DMS79 treated with DMSO at 0.1 percent for 48 hours (cell line): Measurements from ENCODE around the gene MIS18A.

Experiments used
- DNase-seq: peaks from one replicate; lab custom pipeline; 2025; lab: John Stamatoyannopoulos, UW

Gene MIS18A

DNA sequence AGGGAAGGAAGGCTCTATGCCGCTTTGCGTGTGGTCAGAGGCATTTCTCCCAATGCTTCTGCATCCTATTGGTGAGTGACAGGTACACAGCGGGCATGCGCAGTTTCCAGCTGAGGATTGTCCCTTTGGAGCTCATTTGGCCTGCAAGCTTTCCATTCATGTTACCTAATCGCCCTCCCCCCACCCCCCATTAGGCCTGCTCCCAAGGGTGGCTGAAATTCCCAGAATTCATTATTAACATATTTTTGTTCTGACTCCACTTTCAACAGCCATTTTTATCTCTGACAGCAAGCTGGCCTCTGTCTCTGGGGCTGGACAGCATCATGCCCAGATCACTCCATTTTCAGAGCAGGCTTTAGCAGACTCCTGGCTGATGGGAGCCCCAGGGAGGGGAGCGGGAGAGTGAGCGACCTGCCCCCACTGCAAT, 25.6 kb downstream of the MIS18A start:
- no peak for DNase-seq

DNA sequence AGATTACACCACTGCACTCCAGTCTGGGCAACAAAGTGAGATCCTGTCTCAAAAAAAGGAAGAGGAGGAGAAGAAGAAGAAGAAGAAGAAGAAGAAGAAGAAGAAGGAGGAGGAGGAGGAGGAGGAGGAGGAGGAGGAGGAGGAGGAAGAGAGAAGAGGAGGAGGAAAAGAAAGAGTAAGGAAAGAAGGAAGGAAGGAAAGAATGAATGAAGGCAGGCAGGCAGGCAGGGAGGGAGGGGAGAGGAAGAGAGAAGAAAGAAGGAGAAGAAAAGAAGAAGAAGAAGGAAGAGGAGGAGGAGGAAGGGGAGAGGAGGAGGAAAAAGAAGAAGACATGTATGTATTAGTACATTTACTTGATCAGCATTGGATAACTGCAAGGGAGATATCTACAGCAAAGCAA, 26.7 kb downstream of the MIS18A start:
- DNase-seq = no peak

DNA sequence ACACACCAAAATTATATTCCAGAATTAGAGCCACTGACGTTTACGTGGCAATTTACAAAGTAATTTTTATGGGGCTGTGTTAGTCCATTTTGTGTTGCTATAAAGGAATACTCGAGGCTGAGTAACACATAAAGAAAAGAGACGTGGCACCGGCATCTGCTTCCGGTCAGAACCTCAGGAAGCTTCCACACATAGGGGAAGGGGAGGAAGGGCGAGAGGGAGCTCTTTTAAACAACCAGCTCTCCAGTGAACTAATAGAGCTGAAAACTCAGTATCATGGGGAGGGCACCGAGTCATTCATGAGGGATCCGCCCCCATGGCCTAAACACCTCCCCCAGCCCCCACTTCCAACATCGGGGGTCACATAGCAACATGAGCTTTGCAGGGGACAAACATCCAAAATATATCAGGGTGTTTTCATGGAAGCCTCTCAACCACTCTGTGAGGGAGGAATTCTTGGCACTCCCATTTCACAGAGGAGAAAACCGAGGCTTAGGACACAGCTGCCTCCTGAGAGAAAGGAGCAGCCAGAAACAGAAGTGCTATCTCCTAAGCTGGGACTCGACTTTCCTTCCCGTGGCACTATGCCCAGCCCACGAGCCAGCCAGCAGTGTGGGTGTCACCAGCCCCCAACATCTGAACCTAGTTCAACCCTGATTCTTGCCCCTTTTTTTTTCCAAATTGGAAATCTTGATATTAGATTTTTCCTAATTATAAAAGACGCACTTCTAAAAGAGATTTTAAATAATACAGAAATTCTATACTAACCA, 29.2 kb downstream of the MIS18A start:
- DNase-seq = no peak

- no peak for DNase-seq
These were observed 30.0 kb downstream of the MIS18A start for GRCh38 chr21:32248571-32249461.

DNA sequence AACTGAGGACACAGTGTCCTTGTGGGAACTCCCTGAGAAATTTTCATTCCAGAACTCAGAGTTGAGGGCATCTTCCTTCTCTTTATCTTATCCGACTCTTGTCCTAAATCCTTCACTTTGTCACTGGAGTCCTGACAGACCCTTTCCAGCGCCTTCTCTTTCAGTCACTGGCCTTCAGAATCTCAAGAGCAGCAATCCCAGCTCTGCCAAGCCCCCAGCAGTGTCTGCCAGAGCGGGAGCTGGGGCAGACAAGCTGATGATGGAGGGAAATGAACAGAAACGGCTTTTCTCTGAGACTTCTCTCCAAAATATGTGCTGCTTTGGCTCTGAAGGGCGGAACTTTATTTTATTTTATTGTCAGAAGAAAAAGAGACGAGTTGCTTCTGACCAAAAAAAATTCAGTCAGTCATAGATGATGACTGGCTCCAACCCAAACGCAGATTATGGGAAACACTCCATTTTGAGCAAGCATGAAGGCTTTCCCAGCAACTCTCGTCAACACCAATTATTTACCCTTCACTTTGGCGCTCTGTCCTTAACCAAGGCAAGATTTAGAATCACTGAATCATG, 32.2 kb downstream of the MIS18A start:
- no peak for DNase-seq

- DNase-seq = no peak
These were observed 32.9 kb downstream of the MIS18A start for GRCh38 chr21:32245971-32246370.

GRCh38 chr21:32240851-32241687, 37.8 kb downstream of the MIS18A start:
- no peak for DNase-seq

GRCh38 chr21:32239551-32239950, 39.3 kb downstream of the MIS18A start:
- no peak for DNase-seq

- DNase-seq = no peak
These were observed 40.8 kb downstream of the MIS18A start for GRCh38 chr21:32238063-32238462.

- DNase-seq = no peak
These were observed 41.8 kb downstream of the MIS18A start for GRCh38 chr21:32237021-32237420.

DNA sequence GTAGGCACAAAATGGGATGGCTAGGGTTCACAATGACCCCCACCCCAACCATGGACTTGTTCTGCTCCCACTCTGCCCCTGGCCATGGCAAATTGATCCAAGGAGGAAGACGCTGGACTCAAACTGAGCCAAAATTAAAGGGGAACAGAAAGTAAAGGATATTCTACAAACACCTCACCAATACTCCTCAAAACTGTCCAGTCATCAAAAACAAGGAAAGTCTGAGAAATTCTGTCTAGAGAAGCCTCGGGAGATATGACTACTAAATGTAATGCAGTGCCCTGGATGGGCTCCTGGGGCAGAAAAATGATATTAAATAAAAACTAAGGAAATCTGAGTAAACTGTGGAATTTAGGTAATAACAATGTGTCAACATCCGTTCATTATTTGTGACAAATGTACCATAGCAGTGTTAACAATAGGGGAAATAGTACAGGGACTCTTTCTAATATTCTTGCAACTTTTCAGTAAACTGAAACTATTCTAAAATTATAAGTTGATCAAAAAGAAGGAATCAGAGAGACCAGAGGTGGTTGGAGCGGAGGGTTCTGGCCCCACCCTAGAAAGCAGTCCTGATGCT, 45.0 kb downstream of the MIS18A start:
- DNase-seq = no peak

DNA sequence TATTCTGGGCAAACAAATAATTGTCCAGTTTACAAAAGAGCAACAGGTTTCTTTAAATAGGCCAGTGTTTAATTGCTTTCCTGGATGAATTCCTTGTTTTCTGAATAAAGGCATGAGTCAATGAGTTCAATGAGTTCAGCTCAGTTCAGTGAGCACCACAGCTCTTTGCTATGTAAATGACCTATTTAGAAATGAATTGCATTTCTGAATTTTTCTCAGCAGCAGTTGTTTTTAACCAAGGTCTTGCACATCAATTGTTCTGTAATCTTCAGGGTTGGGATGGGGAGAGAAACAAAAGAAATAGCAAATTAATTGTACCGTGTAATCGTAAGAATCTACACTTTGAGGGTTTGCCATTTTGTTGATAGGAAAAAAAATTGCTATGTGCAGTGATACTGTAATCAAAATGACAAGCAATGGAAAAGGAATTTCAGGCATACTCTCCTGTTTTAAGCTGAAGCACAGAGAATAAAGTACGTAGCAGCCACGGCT, 45.7 kb downstream of the MIS18A start:
- DNase-seq = no peak

GRCh38 chr21:32226444-32226843, 52.4 kb downstream of the MIS18A start:
- DNase-seq = no peak
